Mesothelial cell of epicardium (in vitro differentiated cells): Measurements from ENCODE around the gene SPC24. TPM values are rescaled to one million over a fixed set of nuclear protein-coding genes. Genes with fewer than 3 reads are reported as not detected.
"Not testable (repeated sequence)": the region's sequence is repeated elsewhere in the genome, so short reads cannot be mapped to it uniquely, and the experiment has no call there.

ENCODE experiments used
- DNase-seq, 2 experiments: peaks; one replicate each; pipeline ENCODE4 v3.0.0; 2021; ENCODE audit warnings: low spot score in 2 of 2; ENCODE audit not compliant: unreplicated experiment in 2 of 2
- H3K27ac Mint-ChIP-seq: 2 replicates; pipeline ENCODE4 v1.8.0; 2021; ENCODE audit warnings: mixed read lengths
- H3K27me3 Mint-ChIP-seq: 2 replicates; pipeline ENCODE4 v1.8.0; 2021; ENCODE audit warnings: low read depth, mixed read lengths
- H3K36me3 Mint-ChIP-seq: 2 replicates; pipeline ENCODE4 v1.8.0; 2021; ENCODE audit warnings: mixed read lengths
- H3K4me1 Mint-ChIP-seq: 2 replicates; pipeline ENCODE4 v1.8.0; 2021; ENCODE audit warnings: mixed read lengths
- H3K4me3 Mint-ChIP-seq: 2 replicates; pipeline ENCODE4 v1.8.0; 2021; ENCODE audit warnings: mild to moderate bottlenecking, moderate library complexity, mixed read lengths
- H3K9me3 Mint-ChIP-seq: 2 replicates; pipeline ENCODE4 v1.8.0; 2021; ENCODE audit warnings: mixed read lengths
- total RNA-seq: library from RNA; stranded (reverse); gene quantifications from 3 replicates; pipeline ENCODE4 v1.2.1, GENCODE V29; 2021
- TF ChIP-seq, protein P1 (sequence below): fragments of 200-600 bp; sonication (generic); IDR thresholded peaks from one replicate; pipeline ENCODE4 v1.5.0; 2021; ENCODE audit warnings: antibody characterized with exemption; ENCODE audit not compliant: unreplicated experiment

The SPC24 gene
- total RNA-seq, 1 donor from 2014 or later = 22.0 TPM

DNA sequence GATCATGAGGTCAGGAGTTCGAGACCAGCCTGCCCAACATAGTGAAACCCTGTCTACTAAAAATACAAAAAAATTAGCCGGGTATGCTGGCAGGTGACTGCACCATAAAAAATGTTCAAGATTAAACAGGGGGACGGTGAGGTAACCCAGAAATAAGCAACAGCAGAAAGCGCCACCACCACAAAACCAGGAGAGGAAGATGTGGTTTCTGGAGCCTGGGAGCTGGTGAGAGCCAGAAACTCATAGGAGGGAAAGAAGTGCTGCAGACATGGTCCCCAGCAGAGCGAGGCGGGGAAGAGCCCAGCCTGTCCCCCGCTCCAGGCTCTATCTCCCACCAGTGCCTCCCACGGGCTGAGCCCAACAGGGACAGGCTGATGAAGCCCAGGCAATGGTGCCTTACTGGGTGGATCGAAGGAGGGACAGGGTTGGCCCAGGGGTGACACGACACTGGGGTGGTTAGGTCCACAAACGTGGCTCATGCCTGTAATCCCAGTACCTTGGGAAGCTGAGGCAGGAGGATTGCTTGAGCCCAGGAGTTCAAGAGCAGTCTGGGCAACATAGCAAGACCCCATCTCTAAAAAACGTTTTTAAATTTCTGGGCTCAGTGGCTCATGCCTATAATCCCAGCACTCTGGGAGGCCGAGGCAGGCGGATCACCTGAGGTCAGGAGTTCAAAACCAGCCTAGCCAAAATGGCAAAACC is 19.0 kb downstream of the SPC24 start:
- Mint-ChIP-seq H3K27me3 (no peaks in the 10 kb centered on the region), H3K4me1 (peaks cover 18% of the 10 kb centered on the region), H3K9me3 (no peaks in the 10 kb centered on the region), H3K4me3 (peak overlapping the region; percentile 8), H3K36me3 (peaks cover 13% of the 10 kb centered on the region), H3K27ac (peak overlapping the region; percentile 47)
- no peak for DNase-seq
- TF ChIP-seq, protein P1, sequence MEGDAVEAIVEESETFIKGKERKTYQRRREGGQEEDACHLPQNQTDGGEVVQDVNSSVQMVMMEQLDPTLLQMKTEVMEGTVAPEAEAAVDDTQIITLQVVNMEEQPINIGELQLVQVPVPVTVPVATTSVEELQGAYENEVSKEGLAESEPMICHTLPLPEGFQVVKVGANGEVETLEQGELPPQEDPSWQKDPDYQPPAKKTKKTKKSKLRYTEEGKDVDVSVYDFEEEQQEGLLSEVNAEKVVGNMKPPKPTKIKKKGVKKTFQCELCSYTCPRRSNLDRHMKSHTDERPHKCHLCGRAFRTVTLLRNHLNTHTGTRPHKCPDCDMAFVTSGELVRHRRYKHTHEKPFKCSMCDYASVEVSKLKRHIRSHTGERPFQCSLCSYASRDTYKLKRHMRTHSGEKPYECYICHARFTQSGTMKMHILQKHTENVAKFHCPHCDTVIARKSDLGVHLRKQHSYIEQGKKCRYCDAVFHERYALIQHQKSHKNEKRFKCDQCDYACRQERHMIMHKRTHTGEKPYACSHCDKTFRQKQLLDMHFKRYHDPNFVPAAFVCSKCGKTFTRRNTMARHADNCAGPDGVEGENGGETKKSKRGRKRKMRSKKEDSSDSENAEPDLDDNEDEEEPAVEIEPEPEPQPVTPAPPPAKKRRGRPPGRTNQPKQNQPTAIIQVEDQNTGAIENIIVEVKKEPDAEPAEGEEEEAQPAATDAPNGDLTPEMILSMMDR = no peak

DNA sequence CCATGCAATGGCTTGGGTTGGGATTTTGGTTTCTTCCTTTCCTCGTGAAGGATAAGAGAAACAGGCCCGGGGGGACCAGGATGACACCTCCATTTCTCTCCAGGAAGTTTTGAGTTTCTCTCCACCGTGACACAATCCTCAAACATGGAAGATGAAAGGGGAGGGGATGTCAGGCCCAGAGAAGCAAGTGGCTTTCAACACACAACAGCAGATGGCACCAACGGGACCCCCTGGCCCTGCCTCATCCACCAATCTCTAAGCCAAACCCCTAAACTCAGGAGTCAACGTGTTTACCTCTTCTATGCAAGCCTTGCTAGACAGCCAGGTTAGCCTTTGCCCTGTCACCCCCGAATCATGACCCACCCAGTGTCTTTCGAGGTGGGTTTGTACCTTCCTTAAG is 24.1 kb downstream of the SPC24 start:
- TF ChIP-seq, protein P1 = no peak
- Mint-ChIP-seq H3K4me1 (no peaks in the 10 kb centered on the region), H3K36me3 (peaks cover 29% of the 10 kb centered on the region), H3K27ac (peak overlapping the region; percentile 69), H3K27me3 (no peaks in the 10 kb centered on the region), H3K4me3 (no peak overlapping the region), H3K9me3 (no peaks in the 10 kb centered on the region)
- DNase-seq = no peak

DNA sequence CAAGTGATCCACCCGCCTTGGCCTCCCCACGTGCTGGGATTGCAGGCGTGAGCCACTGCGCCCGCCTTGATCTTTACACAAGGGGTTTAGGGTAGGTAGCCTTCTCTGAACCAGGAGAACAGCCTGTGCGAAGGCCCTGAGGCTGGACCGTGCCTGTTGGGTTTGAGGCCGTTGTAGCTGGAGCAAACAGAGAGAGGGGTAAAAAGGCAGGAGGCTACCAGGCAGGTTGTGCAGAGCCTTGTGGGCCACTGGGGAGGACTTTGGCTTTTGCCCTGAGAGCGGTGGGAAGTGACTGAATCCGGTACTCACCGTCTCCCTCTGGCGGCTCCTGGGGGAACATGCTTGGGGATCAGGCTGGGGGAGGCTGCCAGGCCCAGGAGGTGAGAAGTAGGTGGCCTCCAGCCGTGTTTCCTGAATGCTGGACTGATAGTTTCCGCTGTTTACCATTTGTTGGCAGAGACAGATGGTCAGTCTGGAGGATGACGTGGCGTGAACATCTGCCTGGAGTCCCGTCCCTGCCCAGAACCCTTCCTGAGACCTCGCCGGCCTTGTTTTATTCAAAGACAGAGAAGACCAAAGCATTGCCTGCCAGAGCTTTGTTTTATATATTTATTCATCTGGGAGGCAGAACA is 24.6 kb downstream of the SPC24 start:
- Mint-ChIP-seq H3K27me3 (no peaks in the 10 kb centered on the region), H3K36me3 (peaks cover 32% of the 10 kb centered on the region), H3K27ac (peak overlapping the region; percentile 67), H3K4me1 (no peaks in the 10 kb centered on the region), H3K4me3 (no peak overlapping the region), H3K9me3 (no peaks in the 10 kb centered on the region)
- DNase-seq = peak in 1 of 2 experiments; percentile 76
- TF ChIP-seq, protein P1 = peak; percentile 63

DNA sequence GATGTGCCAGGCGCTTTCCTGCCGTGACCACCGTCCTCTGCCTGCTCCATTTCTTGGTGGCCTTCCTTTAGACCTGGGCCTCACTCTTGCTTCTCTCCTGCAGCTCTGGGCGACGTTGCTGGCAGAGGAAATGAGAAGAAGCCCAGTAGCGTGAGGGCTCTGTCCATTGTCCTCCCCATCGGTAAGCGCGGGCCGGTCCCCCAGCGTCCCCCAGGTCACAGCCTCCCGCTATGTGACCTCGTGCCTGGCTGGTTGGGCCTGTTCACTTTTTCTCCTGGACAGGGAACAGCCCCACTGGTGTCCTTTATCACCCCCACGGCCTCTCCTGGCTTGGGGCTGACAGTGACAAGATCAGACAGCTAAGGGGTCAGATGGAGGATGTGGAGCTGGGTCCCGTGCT is 27.7 kb downstream of the SPC24 start:
- H3K4me1 Mint-ChIP-seq = no peaks in the 10 kb centered on the region
- H3K27ac Mint-ChIP-seq = no peak overlapping the region
- no peak for DNase-seq
- H3K27me3 Mint-ChIP-seq = no peaks in the 10 kb centered on the region
- H3K36me3 Mint-ChIP-seq = peaks cover 33% of the 10 kb centered on the region
- no peak overlapping the region for H3K4me3 Mint-ChIP-seq
- no peaks in the 10 kb centered on the region for H3K9me3 Mint-ChIP-seq
- TF ChIP-seq, protein P1 = no peak

DNA sequence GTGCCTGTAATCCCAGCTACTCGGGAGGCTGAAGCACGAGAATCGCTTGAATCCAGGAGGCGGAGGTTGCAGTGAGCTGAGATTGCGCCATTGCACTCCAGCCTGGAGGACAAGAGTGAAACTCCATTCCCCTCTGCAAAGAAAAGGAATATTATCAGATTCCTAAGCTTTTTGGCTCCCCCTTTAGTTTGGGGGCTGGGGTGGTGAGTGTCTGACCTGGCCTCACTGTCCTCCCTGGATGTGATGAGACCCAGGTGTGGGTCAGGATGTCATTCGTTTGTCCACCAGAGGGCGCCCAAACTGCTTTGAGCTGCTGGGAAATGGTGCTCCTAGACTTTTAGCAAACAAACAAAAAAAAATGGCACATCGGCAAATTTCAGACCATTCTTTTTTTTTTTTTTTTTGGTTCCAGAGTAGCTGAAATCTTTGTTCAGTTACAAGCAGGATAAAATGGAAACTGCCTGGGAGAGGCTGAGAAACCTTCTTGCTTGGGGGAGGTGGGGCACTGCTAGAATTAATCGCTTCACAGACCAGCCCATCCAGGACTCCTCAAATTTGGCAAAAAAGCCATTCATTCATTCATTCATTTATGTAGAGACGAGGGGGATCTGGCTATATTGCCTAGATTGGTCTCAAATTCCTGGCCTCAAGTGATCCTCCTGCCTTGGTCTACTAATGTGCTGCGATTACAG is 29.4 kb downstream of the SPC24 start:
- TF ChIP-seq, protein P1 = peak; percentile 80
- DNase-seq = peak; percentile 60 to 82
- peaks cover 25% of the 10 kb centered on the region for H3K36me3 Mint-ChIP-seq
- no peaks in the 10 kb centered on the region for H3K4me1 Mint-ChIP-seq
- no peak overlapping the region for H3K4me3 Mint-ChIP-seq
- no peaks in the 10 kb centered on the region for H3K27me3 Mint-ChIP-seq
- peak overlapping the region; percentile 6 for H3K27ac Mint-ChIP-seq
- H3K9me3 Mint-ChIP-seq = no peaks in the 10 kb centered on the region

DNA sequence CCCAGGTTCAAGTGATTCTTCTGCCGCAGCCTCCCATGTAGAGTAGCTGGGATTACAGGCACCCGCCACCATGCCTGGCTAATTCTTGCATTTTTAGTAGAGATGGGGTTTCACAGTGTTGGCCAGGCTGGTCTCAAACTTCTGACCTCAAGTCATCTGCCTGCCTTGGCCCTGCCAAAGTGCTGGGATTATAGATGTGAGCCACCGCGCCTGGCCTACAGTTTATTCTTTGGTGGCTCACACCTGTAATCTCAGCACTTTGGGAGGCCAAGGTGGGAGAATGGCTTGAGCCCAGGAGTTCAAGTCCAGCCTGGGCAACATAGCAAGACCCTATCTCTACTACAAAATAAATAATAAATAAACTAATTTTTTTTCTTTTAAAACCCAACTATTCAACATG is 31.4 kb downstream of the SPC24 start:
- H3K9me3 Mint-ChIP-seq, H3K4me3 Mint-ChIP-seq, DNase-seq, H3K27ac Mint-ChIP-seq, H3K27me3 Mint-ChIP-seq, H3K4me1 Mint-ChIP-seq: not testable (repeated sequence)
- H3K36me3 Mint-ChIP-seq = peaks cover 26% of the 10 kb centered on the region
